Left lobe of liver (tissue), 2 donors: ENCODE results near the gene ZDHHC7. TPM values are rescaled to one million over a fixed set of nuclear protein-coding genes. Genes with fewer than 3 reads are reported as not detected.

Experiments used
- ATAC-seq: fragments of 200-7000 bp; cut with Tn5 transposase; one replicate; pipeline ENCODE4 v1.9.1; 2020; ENCODE audit warnings: mild to moderate bottlenecking, moderate library complexity
- DNase-seq: peaks from one replicate; pipeline ENCODE4 v3.0.0-alpha.2; 2020; ENCODE audit warnings: low spot score
- total RNA-seq: library from RNA; stranded (reverse); gene quantifications from one replicate; pipeline ENCODE4 v1.2.1, GENCODE V29; 2021
- donor health status: DM: no; HTN: no; CAD: no; lungs with moderate emphysema.
- donor health status: DM: no; HTN: yes; CAD: no.

The ZDHHC7 gene
- total RNA-seq, 1 donor from 2014 or later: 14.5 TPM

- ATAC-seq (no peak), DNase-seq (no peak)
Measured at GRCh38 chr16:85025781-85026653, 14.7 kb upstream of the ZDHHC7 start.

DNA sequence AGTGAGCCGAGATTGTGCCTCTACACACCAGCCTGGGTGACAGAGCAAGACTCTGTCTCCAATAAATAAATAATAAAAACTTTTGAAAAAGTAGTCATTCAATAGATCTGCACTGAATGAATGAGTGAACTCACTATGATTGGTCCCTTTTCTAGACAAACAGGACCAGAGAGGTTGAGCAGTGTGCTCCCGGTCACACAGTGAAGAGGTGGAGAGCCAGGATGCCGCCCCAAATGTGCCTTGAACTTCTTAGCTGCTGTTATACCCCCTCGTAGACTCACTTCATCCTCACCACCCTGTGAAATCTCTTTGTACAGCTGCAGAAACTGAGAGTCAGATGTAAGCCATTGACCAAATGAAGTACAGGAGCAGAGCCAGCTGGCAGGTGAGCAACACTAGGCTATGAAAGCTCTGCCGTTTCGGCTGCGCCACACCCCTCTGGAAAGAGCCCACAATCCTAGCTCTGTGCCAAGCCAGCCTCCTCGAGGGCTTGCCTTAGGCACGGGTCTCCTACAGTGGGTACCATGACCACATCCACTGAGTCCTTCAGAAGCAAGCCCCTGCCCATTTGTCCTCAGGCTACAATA lies 8.4 kb upstream of the ZDHHC7 start:
- DNase-seq (peak; percentile 56), ATAC-seq (peak; percentile 91)

GRCh38 chr16:85018529-85019236 lies 7.3 kb upstream of the ZDHHC7 start:
- DNase-seq: no peak
- no peak for ATAC-seq

DNA sequence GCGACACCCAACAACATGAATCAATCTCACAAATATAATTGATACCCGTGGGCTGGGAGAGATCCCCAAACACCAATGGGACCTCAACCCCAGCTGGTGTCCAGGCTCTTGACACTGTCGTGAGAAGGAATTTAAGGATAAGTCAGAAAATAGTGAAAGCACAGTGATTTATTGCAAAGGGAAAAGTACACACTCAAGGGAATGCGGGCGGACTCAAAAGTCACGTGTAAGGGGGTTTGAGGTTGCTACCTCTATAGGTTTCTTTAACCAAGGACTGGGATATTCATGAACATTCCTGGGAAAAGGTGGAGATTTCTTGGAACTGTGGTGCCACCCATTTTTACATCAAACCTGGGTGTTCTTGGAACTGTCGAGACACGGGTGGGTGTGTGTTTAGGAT lies 6.3 kb upstream of the ZDHHC7 start:
- DNase-seq (no peak), ATAC-seq (no peak)

DNA sequence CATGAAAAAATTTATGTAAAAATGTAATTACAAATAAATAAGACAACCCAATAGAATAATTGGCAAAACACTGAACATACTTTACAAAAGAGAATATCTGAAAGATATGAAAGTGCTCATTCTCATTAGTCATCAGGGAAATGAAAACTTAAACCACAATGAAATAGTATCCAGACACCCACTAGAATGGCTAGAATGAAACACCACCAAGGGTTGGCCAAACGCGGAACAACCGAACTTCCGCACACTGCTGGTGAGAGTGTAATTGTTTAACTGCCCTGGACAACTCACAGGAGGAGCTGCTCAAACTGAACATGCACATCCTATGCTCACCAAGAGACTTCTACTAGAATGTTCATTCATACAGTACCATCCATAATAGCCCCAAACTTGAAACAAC lies 5.8 kb upstream of the ZDHHC7 start:
- DNase-seq: no peak
- ATAC-seq: no peak

DNA sequence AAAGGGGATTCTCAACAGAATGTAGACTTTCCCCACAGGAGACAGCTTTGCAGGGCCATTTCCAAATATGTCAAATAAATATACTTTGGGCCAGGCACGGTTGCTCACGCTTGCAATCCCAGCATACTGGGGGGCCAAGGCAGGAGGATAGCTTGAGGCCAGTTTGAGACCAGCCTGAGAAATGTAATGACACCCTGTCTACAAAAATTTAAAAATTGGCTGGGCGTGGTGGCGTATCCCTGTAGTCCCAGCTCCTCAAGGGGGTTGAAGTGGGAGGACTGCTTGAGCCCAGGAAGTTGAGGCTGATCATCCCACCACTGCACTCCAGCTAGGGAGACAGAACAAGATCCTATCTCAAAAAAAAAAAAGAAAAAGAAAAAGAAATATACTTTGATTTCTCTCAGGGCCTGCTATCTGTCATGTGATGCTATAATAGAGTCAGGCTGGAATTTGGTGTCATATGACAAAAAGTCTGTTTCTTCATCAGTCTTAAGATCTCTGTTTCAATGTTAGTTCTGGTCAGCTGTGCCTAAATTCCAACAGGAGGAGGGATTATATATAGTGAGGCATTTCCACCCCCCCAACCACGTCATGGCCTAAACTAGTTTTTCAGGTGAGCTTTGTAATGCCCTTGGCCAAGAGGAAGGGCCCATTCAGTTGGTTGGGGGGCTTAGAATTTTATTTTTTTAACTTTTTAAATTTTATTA lies 4.3 kb upstream of the ZDHHC7 start:
- DNase-seq (no peak), ATAC-seq (no peak)

GRCh38 chr16:85014311-85014710 lies 3.0 kb upstream of the ZDHHC7 start:
- no peak for DNase-seq
- no peak for ATAC-seq

DNA sequence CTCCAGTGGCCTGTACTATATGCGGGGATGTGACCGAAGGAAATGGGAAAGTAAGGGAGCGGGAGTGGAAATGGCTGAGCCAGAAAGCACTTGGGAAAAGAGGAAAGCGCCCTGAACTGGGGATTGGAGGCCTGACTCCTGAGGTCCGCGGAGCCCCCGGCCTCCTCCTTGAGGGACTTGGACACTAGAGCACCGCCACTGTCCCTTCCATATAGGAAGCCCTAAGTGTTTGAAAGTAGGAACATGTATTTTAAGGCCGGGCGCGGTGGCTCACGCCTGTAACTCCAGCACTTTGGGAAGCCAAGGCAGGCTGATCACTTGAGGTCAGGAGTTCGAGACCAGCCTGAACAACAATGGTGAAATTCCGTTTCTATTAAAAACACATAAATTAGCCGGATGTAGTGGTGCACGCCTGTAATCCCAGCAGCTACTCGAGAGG lies 530 bp upstream of the ZDHHC7 start:
- no peak for ATAC-seq
- DNase-seq: no peak

GRCh38 chr16:85010446-85010930 lies 847 bp downstream of the ZDHHC7 start:
- DNase-seq (no peak), ATAC-seq (peak; percentile 1)

GRCh38 chr16:85008271-85008670 lies 3.1 kb downstream of the ZDHHC7 start:
- DNase-seq (no peak), ATAC-seq (no peak)

GRCh38 chr16:85007496-85008214 lies 3.7 kb downstream of the ZDHHC7 start:
- DNase-seq: no peak
- no peak for ATAC-seq

GRCh38 chr16:85006639-85007038 lies 4.7 kb downstream of the ZDHHC7 start:
- ATAC-seq (no peak), DNase-seq (no peak)

DNA sequence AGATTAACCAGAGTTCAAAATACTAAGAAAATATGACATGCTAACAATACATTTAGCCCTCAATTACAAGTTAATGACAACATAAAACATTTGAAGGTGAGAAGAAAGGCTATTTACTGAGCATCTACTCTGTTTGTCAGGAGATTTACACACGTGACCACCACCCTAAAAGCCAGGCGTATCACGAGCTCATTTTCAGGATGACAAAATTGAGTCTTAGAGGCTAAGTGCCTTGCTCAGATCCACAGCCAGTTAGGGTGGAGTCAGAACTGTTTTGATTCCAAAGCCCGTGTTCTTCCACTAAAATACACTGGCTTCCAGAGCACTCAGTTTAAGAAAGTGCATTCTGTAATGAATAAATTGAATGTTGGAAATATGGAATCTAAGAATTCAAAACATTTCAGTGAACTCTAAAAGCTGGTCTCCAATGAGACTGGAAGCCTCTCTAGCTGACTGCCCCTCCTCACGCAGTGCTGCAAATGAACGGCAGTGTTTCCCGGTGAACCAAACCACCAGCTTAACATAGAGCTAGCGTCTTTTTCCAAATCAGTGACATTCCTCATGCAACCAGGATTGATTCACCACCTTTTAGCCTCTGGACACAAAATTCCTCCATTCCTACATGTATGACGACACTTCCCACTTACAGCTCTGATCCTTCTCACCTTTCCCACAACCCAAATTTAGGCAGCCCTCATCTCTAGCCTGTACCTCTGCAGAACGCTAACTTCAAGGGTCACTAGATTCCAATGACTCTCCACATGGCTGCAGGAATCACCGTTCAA lies 5.9 kb downstream of the ZDHHC7 start:
- no peak for ATAC-seq
- DNase-seq: no peak

DNA sequence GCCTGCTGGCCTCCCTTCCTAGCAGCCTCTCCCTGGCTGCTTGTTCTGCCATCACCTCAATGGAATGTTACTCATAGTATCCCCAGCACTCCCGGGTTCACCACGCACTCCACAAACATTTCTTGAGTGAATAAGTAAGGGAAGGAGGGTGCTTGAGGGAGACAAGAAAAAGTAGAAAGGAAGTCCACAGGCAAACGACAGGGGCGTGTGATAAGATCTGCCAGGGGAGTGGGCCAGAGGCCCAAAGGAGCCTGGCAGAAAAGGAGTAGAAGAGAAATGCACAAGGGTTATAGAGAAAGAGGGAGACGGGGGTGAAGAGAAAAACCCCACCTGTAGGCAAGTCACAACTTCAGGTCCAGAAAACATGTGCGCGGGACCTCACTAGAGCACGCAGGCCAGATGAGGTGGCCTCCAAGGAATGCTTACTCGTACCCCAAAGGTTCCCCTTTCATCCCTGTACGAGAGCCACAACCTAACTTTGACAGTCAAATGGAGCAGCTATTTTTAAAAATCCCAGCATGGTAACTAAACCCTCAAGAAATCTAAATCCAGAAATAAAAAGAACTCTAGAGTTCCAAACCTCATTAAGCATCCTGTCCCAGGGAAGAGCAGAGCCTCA lies 6.6 kb downstream of the ZDHHC7 start:
- DNase-seq (no peak), ATAC-seq (no peak)

DNA sequence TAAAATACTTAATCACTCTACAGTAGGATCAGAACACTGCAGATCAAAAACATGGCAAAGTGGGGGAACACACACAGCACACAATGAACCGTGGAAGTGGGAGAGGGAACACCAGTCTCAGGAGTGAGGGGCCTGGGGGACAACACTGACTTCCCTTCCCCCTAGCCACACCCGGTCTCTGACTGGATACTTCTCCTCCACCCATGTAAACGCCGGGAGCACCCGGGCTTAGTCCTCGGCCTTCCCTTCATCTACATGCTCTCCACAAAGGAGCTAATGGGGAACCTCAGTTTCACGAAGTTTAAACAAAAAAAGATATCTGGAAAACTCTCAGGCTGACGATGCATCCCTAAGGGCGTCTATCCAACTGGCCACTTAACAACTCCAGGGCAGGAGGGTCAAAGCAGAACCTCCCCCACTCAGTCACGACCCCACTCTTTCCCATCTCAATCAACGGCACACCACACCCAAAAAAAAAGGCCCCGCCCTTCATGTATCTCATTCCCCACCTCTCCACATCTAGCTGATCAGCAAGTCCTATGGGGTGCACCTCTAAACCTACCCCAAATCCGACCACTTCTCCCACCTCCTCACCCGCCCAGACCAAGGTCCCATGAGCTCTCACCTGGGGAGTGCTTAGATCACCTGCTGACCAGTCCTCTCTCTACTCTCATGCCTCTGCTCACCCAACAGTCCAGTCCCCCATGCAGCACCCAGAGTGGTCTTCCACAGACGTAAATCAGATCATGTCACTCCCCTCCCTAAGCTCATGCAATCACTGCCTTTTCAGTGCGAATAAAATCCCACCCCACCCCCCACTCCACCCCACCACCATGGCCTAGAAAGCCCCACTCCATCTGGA lies 7.4 kb downstream of the ZDHHC7 start:
- ATAC-seq (no peak), DNase-seq (no peak)

GRCh38 chr16:85003076-85003475 lies 8.3 kb downstream of the ZDHHC7 start:
- DNase-seq: no peak
- no peak for ATAC-seq

GRCh38 chr16:85002608-85003007 lies 8.7 kb downstream of the ZDHHC7 start:
- no peak for DNase-seq

GRCh38 chr16:85002099-85002541 lies 9.2 kb downstream of the ZDHHC7 start:
- ATAC-seq: peak; percentile 48

More at GRCh38 chr16:85002608-85003007, 8.7 kb downstream of the ZDHHC7 start:
- no peak for ATAC-seq

More at GRCh38 chr16:85002099-85002541, 9.2 kb downstream of the ZDHHC7 start:
- DNase-seq: peak; percentile 63
